WTC11 (cell line): Measurements from ENCODE around the gene PGF. TPM values are rescaled to one million over a fixed set of nuclear protein-coding genes. Genes with fewer than 3 reads are reported as not detected.

Experiments
- ATAC-seq: fragments of 200-7000 bp; cut with Tn5 transposase; 2 replicates; pipeline ENCODE4 v1.10.0; 2021; ENCODE audit warnings: mild to moderate bottlenecking, moderate library complexity
- CTCF ChIA-PET: fragments of 300-600 bp; sonication (Branson Sonifier 250); formaldehyde crosslinking; loops from one replicate; lab custom pipeline; 2021; ENCODE audit warnings: antibody characterized with exemption; lab: Charles Lee
- POLR2A ChIA-PET: fragments of 350-600 bp; sonication (Branson Sonifier 250); formaldehyde crosslinking; loops from one replicate; lab custom pipeline; 2021; ENCODE audit warnings: antibody characterized with exemption; lab: Charles Lee
- DNase-seq: peaks from one replicate; pipeline ENCODE4 v3.0.0; 2021; ENCODE audit warnings: low spot score
- H3K27ac Mint-ChIP-seq: 2 replicates; pipeline ENCODE4 v1.8.0; 2021; ENCODE audit warnings: mixed read lengths
- H3K27me3 Mint-ChIP-seq: 2 replicates; pipeline ENCODE4 v1.8.0; 2021; ENCODE audit warnings: low read depth, mild to moderate bottlenecking, moderate library complexity, mixed read lengths
- H3K36me3 Mint-ChIP-seq: 2 replicates; pipeline ENCODE4 v1.8.0; 2021; ENCODE audit warnings: mixed read lengths
- H3K4me1 Mint-ChIP-seq: 2 replicates; pipeline ENCODE4 v1.8.0; 2022; ENCODE audit warnings: mixed read lengths
- H3K4me3 Mint-ChIP-seq: 2 replicates; pipeline ENCODE4 v1.8.0; 2021; ENCODE audit warnings: mild to moderate bottlenecking, moderate library complexity, mixed read lengths
- H3K9me3 Mint-ChIP-seq: 2 replicates; pipeline ENCODE4 v1.8.0; 2021; ENCODE audit warnings: mixed read lengths
- AR ChIP-seq: fragments of 250-450 bp; sonication (Bioruptor Pico); IDR thresholded peaks from 2 replicates; pipeline ENCODE4 v1.9.0; 2021; ENCODE audit warnings: mild to moderate bottlenecking
- ATF2 ChIP-seq: sonication (generic); formaldehyde crosslinking; IDR thresholded peaks from 2 replicates; pipeline ENCODE4 v1.8.1; 2022; ENCODE audit warnings: low read depth, missing genetic modification reagents, borderline replicate concordance
- GTF2I ChIP-seq: fragments of 250-450 bp; sonication (Bioruptor Pico); conservative IDR thresholded peaks from 2 replicates; pipeline ENCODE4 v1.4.0; 2021; ENCODE audit warnings: mild to moderate bottlenecking
- IRF1 ChIP-seq: sonication (generic); formaldehyde crosslinking; IDR thresholded peaks from 2 replicates; pipeline ENCODE4 v1.8.0; 2023; ENCODE audit warnings: missing genetic modification reagents
- JAZF1 ChIP-seq: fragments of 250-450 bp; sonication (Bioruptor Pico); IDR thresholded peaks from 2 replicates; pipeline ENCODE4 v1.9.0; 2021; ENCODE audit warnings: moderate library complexity, mild to moderate bottlenecking, inconsistent platforms
- JUN ChIP-seq: sonication (generic); formaldehyde crosslinking; IDR thresholded peaks from 2 replicates; pipeline ENCODE4 v1.8.0; 2023; ENCODE audit warnings: mild to moderate bottlenecking, missing genetic modification reagents
- KAT7 ChIP-seq: sonication (generic); formaldehyde crosslinking; IDR thresholded peaks from 2 replicates; pipeline ENCODE4 v1.8.1; 2023; ENCODE audit warnings: missing genetic modification reagents, mild to moderate bottlenecking, borderline replicate concordance
- MAX ChIP-seq: sonication (generic); formaldehyde crosslinking; IDR thresholded peaks from 2 replicates; pipeline ENCODE4 v1.8.0; 2022; ENCODE audit warnings: mild to moderate bottlenecking, missing genetic modification reagents
- MXD4 ChIP-seq: fragments of 250-450 bp; sonication (Bioruptor Pico); IDR thresholded peaks from 2 replicates; pipeline ENCODE4 v1.8.0; 2021; ENCODE audit warnings: mild to moderate bottlenecking, moderate library complexity, borderline replicate concordance
- NFE2L1 ChIP-seq: sonication (generic); formaldehyde crosslinking; IDR thresholded peaks from 2 replicates; pipeline ENCODE4 v1.8.1; 2023; ENCODE audit warnings: missing genetic modification reagents
- NFYB ChIP-seq: sonication (generic); formaldehyde crosslinking; conservative IDR thresholded peaks from 2 replicates; pipeline ENCODE4 v1.8.0; 2022; ENCODE audit warnings: low read depth, missing genetic modification reagents
- NR1H2 ChIP-seq: sonication (generic); formaldehyde crosslinking; IDR thresholded peaks from 2 replicates; pipeline ENCODE4 v1.9.0; 2021; ENCODE audit warnings: mild to moderate bottlenecking, moderate library complexity, missing genetic modification reagents
- NR2C2 ChIP-seq: sonication (generic); formaldehyde crosslinking; IDR thresholded peaks from 2 replicates; pipeline ENCODE4 v1.8.0; 2022; ENCODE audit warnings: mild to moderate bottlenecking, missing genetic modification reagents
- PREB ChIP-seq: sonication (generic); formaldehyde crosslinking; IDR thresholded peaks from 2 replicates; pipeline ENCODE4 v1.8.1; 2022; ENCODE audit warnings: mild to moderate bottlenecking, missing genetic modification reagents, moderate library complexity, borderline replicate concordance
- RORB ChIP-seq: fragments of 250-450 bp; sonication (Bioruptor Pico); IDR thresholded peaks from 2 replicates; pipeline ENCODE4 v1.9.0; 2021; ENCODE audit warnings: mild to moderate bottlenecking
- TEAD1 ChIP-seq: sonication (generic); formaldehyde crosslinking; IDR thresholded peaks from 2 replicates; pipeline ENCODE4 v1.8.0; 2022; ENCODE audit warnings: mild to moderate bottlenecking, missing genetic modification reagents
- TP53 ChIP-seq: sonication (generic); formaldehyde crosslinking; IDR thresholded peaks from 2 replicates; pipeline ENCODE4 v1.8.1; 2023; ENCODE audit warnings: mild to moderate bottlenecking, missing genetic modification reagents
- ZBTB21 ChIP-seq: sonication (generic); formaldehyde crosslinking; IDR thresholded peaks from 2 replicates; pipeline ENCODE4 v1.8.1; 2023; ENCODE audit warnings: mild to moderate bottlenecking, missing genetic modification reagents, borderline replicate concordance
- ZNF232 ChIP-seq: sonication (generic); formaldehyde crosslinking; IDR thresholded peaks from 2 replicates; pipeline ENCODE4 v1.8.0; 2022; ENCODE audit warnings: mild to moderate bottlenecking, missing genetic modification reagents
- ZNF317 ChIP-seq: sonication (generic); formaldehyde crosslinking; IDR thresholded peaks from 2 replicates; pipeline ENCODE4 v1.8.1; 2023; ENCODE audit warnings: low read depth, mild to moderate bottlenecking, moderate library complexity, missing genetic modification reagents, borderline replicate concordance
- ZNF671 ChIP-seq: fragments of 250-450 bp; sonication (Bioruptor Pico); IDR thresholded peaks from 2 replicates; pipeline ENCODE4 v1.8.0; 2021; ENCODE audit warnings: mild to moderate bottlenecking
- total RNA-seq: library from RNA; stranded (reverse); gene quantifications from 3 replicates; pipeline ENCODE4 v1.2.3, GENCODE V29; 2021
- TF ChIP-seq, protein P1 (sequence below): fragments of 250-450 bp; sonication (Bioruptor Pico); IDR thresholded peaks from 2 replicates; pipeline ENCODE4 v1.9.0; 2021; ENCODE audit warnings: moderate library complexity, mild to moderate bottlenecking, inconsistent platforms, borderline replicate concordance
- TF ChIP-seq, protein P2 (sequence below): fragments of 250-450 bp; sonication (Bioruptor Pico); IDR thresholded peaks from 2 replicates; pipeline ENCODE4 v2.1.2; 2022; ENCODE audit warnings: mild to moderate bottlenecking, moderate library complexity
- TF ChIP-seq, protein P3 (sequence below): fragments of 250-450 bp; sonication (Bioruptor Pico); conservative IDR thresholded peaks from 2 replicates; pipeline ENCODE4 v1.9.0; 2021; ENCODE audit warnings: mild to moderate bottlenecking
- TF ChIP-seq, protein P4 (sequence below): sonication (generic); formaldehyde crosslinking; IDR thresholded peaks from 2 replicates; pipeline ENCODE4 v1.8.1; 2022; ENCODE audit warnings: low read depth, mild to moderate bottlenecking, moderate library complexity, missing genetic modification reagents, borderline replicate concordance

The PGF gene
- total RNA-seq, 1 experiment from 2014 or later: 6.7 TPM

DNA sequence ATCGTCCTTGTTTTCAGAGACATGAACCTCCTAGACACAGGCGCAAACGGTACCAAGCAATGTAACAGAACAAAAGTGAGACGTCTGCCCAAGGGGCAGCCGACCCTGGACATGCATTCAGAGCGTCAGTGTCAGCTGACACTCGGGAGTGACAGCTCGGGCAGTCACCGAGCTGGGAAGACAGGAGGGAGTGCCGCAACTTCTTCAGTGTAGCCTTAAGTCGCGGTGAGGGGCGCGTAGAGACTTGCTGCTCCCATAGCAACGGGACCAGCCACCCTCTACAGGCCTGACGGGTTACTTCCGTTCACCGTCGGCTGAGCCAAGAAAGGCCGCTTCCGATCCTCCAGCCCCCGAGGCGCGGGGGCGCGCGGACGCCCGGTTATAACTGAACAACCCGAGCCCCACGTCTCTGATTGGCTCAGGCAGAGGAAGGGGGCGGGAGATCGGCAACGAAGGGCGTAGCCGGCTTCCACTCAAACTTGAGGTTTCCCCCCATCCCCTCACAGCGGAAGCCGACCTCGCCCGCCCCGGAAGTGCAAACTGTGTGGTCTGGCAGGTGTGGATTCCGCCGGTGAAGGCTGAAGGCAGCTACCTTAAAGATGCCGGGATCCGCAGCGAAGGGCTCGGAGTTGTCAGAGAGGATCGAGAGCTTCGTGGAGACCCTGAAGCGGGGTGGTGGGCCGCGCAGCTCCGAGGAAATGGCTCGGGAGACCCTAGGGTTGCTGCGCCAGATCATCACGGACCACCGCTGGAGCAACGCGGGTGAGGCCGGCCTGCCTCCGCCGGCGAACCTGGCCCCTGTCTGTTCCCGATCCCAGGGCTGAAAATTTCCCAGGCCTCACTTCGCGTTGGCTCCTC is 47.2 kb upstream of the PGF start, which contains the start of gene EIF2B2:
Gene EIF2B2 (plus strand): TSS at position 530 of the 858 bp plus-strand sequence. CDS start 70 bp downstream, at position 600.
- CTCF ChIA-PET: interaction anchor here (1.0 to 3.2 kb wide), 7 partner anchors 47 to 142 kb away, joined by 3 to 22 read pairs (median 4); partner anchors contain the start of genes ACYP1, PGF and RPS6KL1
- Mint-ChIP-seq H3K4me3 (peak within 1 kb of the TSS; percentile 90), H3K27ac (peak within 1 kb of the TSS; percentile 56), H3K9me3 (peaks cover 4% of the 10 kb centered on the region), H3K36me3 (peaks cover 27% of the 10 kb centered on the region), H3K4me1 (peaks cover 13% of the 10 kb centered on the region), H3K27me3 (no peaks in the 10 kb centered on the region)
- POLR2A ChIA-PET: interaction anchor here (0.8 to 1.0 kb wide), 3 partner anchors 12 to 28 kb away, joined by 3 to 8 read pairs (median 3); no protein-coding TSS in a partner anchor
- DNase-seq (peak; percentile 100), ATAC-seq (peak; percentile 98)
- TF ChIP-seq MAX (peak; percentile 75), JAZF1 (no peak), JUN (no peak), NR2C2 (CRISPR knock-in tag) (peak; percentile 89), ZNF671 (CRISPR knock-in tag) (no peak), ZBTB21 (no peak), NFYB (CRISPR knock-in tag) (peak; percentile 97), ZNF317 (CRISPR knock-in tag) (no peak), AR (CRISPR knock-in tag) (no peak), PREB (CRISPR knock-in tag) (no peak), NR1H2 (no peak), RORB (no peak), MXD4 (no peak), KAT7 (CRISPR knock-in tag) (no peak), IRF1 (CRISPR knock-in tag) (no peak), TP53 (CRISPR knock-in tag) (no peak), ATF2 (CRISPR knock-in tag) (no peak), GTF2I (no peak), NFE2L1 (CRISPR knock-in tag) (no peak), TEAD1 (0 out of 2 replicates have a peak, but pooled peaks have one; percentile 35), ZNF232 (CRISPR knock-in tag) (peak; percentile 40; the same call in 1 of the 2 replicates)
- TF ChIP-seq, protein P1, sequence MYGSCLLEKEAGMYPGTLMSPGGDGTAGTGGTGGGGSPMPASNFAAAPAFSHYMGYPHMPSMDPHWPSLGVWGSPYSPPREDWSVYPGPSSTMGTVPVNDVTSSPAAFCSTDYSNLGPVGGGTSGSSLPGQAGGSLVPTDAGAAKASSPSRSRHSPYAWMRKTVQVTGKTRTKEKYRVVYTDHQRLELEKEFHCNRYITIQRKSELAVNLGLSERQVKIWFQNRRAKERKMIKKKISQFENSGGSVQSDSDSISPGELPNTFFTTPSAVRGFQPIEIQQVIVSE (CRISPR knock-in tag): no peak
- TF ChIP-seq, protein P2, sequence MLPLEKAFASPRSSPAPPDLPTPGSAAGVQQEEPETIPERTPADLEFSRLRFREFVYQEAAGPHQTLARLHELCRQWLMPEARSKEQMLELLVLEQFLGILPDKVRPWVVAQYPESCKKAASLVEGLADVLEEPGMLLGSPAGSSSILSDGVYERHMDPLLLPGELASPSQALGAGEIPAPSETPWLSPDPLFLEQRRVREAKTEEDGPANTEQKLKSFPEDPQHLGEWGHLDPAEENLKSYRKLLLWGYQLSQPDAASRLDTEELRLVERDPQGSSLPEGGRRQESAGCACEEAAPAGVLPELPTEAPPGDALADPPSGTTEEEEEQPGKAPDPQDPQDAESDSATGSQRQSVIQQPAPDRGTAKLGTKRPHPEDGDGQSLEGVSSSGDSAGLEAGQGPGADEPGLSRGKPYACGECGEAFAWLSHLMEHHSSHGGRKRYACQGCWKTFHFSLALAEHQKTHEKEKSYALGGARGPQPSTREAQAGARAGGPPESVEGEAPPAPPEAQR (CRISPR knock-in tag): no peak
- TF ChIP-seq, protein P3, sequence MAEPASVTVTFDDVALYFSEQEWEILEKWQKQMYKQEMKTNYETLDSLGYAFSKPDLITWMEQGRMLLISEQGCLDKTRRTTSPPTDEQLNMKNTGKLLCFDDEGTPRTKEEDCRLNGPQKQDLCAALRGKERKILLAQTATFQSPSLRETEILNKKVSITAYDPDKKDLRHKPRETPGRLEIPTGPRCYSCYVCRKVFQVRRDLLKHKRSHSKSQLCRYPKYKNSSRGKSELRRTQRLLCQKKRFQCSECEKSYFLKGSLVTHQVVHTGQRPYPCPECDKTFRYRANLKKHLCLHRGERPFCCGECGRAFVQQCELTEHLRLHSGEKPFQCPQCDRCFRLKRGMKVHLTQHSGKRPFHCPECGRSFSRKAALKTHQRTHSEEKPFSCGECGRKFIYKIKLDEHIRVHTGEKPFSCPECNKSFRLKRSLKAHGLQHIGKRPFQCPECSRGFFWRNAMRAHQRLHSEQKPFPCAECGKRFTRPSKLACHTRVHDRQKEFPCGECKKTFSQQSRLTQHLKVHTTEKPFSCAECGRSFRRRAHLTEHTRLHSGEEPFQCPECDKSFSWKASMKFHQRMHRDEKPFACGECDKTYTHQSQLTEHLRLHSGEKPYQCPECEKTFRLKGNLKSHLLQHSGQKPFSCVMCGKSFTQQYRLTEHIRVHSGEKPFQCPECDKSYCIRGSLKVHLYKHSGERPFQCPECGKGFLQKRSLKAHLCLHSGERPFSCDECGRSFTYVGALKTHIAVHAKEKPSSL (CRISPR knock-in tag): no peak
- TF ChIP-seq, protein P4, sequence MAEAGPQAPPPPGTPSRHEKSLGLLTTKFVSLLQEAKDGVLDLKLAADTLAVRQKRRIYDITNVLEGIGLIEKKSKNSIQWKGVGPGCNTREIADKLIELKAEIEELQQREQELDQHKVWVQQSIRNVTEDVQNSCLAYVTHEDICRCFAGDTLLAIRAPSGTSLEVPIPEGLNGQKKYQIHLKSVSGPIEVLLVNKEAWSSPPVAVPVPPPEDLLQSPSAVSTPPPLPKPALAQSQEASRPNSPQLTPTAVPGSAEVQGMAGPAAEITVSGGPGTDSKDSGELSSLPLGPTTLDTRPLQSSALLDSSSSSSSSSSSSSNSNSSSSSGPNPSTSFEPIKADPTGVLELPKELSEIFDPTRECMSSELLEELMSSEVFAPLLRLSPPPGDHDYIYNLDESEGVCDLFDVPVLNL (CRISPR knock-in tag): no peak
